Activated B cell treated with CpG ODN at 0.5 μM for 24 hours (primary cell): ENCODE data around the gene CHD2. TPM values are rescaled to one million over a fixed set of nuclear protein-coding genes. Genes with fewer than 3 reads are reported as not detected.

ENCODE experiments used
- ATAC-seq: fragments of 200-7000 bp; cut with Tn5 transposase; one replicate; pipeline ENCODE4 v1.10.0; 2021; ENCODE audit warnings: low read depth, mild to moderate bottlenecking, moderate library complexity
- CTCF ChIA-PET: fragments of 350-600 bp; sonication (Branson Sonifier 250); formaldehyde crosslinking; loops from one replicate; lab custom pipeline; 2021; ENCODE audit warnings: antibody characterized with exemption; lab: Charles Lee
- POLR2A ChIA-PET: fragments of 350-600 bp; sonication (Branson Sonifier 250); formaldehyde crosslinking; loops from one replicate; lab custom pipeline; 2021; ENCODE audit warnings: antibody characterized with exemption; lab: Charles Lee
- DNase-seq: peaks from one replicate; pipeline ENCODE4 v3.0.0; 2022
- H3K27ac Mint-ChIP-seq: one replicate; pipeline ENCODE4 v1.8.0; 2020; ENCODE audit warnings: mixed read lengths
- H3K27me3 Mint-ChIP-seq: one replicate; pipeline ENCODE4 v1.8.0; 2021; ENCODE audit warnings: mixed read lengths
- H3K36me3 Mint-ChIP-seq: one replicate; pipeline ENCODE4 v1.8.0; 2021; ENCODE audit warnings: low read depth, mixed read lengths
- H3K4me1 Mint-ChIP-seq: one replicate; pipeline ENCODE4 v1.8.0; 2021; ENCODE audit warnings: mixed read lengths
- H3K4me3 Mint-ChIP-seq: one replicate; pipeline ENCODE4 v1.8.0; 2020; ENCODE audit warnings: mild to moderate bottlenecking, mixed read lengths
- H3K9me3 Mint-ChIP-seq: one replicate; pipeline ENCODE4 v1.8.0; 2020; ENCODE audit warnings: mixed read lengths
- CTCF ChIP-seq: fragments of 200-600 bp; IDR thresholded peaks from one replicate; pipeline ENCODE4 v1.8.0; 2022; ENCODE audit warnings: antibody characterized with exemption, mild to moderate bottlenecking
- intact Hi-C: fragments of 100-400 bp; cut with micrococcal nuclease; formaldehyde crosslinking; loops from one replicate; pipeline ENCODE4 v1.15.1; 2024
- total RNA-seq: library from RNA; stranded (reverse); gene quantifications from 2 replicates; pipeline ENCODE4 v1.2.3, GENCODE V29; 2022

Gene CHD2
- total RNA-seq, 1 donor from 2014 or later: 298 TPM

- peaks cover 89% of the 10 kb centered on the region for H3K36me3 Mint-ChIP-seq
- intact Hi-C loops: loop anchor here (2.0 kb wide), 1 partner anchor 15 kb away; no protein-coding TSS in a partner anchor
- H3K4me1 Mint-ChIP-seq: peaks cover 10% of the 10 kb centered on the region
- TF ChIP-seq CTCF: no peak
- no peaks in the 10 kb centered on the region for H3K9me3 Mint-ChIP-seq
- H3K4me3 Mint-ChIP-seq: no peak overlapping the region
- H3K27me3 Mint-ChIP-seq: no peaks in the 10 kb centered on the region
- ChIA-PET CTCF (no interaction called here), POLR2A (no interaction called here)
- no peak for DNase-seq
- peak; percentile 25 for ATAC-seq
- peak overlapping the region; percentile 36 for H3K27ac Mint-ChIP-seq
Measured at GRCh38 chr15:92958105-92958504, 58.0 kb downstream of the CHD2 start.

DNA sequence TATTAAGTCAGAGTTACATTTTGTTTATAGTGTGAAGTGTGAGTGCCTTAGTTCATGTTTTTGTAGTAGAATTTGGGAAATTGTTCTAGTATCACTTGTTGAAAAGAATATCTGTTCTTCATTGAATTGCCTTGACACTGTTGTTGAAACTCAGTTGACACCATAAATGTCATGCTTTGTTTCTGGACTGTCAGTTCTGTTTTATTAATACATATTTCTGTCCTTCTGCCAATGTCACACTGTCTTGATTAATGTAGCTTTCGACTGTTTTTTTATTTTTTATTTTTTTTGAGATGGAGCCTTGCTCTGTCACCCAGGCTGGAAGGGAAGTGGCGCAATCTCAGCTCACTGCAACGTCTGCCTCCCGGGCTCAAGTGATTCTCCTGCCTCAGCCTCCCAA is 59.1 kb downstream of the CHD2 start:
- intact Hi-C loops: loop anchor here (2.0 kb wide), 1 partner anchor 14 kb away; no protein-coding TSS in a partner anchor

GRCh38 chr15:92960996-92961681 is 61.0 kb downstream of the CHD2 start:
- TF ChIP-seq CTCF: no peak
- H3K36me3 Mint-ChIP-seq: peaks cover 84% of the 10 kb centered on the region
- CTCF ChIA-PET: no interaction called here
- DNase-seq (no peak), ATAC-seq (no peak)
- no peaks in the 10 kb centered on the region for H3K9me3 Mint-ChIP-seq
- intact Hi-C loops: loop anchor here (5.0 kb wide), 2 partner anchors 36 to 39 kb away; no protein-coding TSS in a partner anchor
- POLR2A ChIA-PET: interaction anchor here (0.6 to 1.0 kb wide), 2 partner anchors 77 to 152 kb away, joined by 6 to 7 read pairs; no protein-coding TSS in a partner anchor
- no peak overlapping the region for H3K27ac Mint-ChIP-seq
- H3K27me3 Mint-ChIP-seq: no peaks in the 10 kb centered on the region
- H3K4me3 Mint-ChIP-seq: no peak overlapping the region
- H3K4me1 Mint-ChIP-seq: peaks cover 12% of the 10 kb centered on the region

More for the DNA sequence above, 59.1 kb downstream of the CHD2 start:
- DNase-seq: no peak
- H3K4me3 Mint-ChIP-seq: no peak overlapping the region
- POLR2A ChIA-PET: no interaction called here
- CTCF ChIA-PET: interaction anchor here (1.1 kb wide), 1 partner anchor 162 kb away, joined by 3 read pairs; no protein-coding TSS in a partner anchor
- no peak for TF ChIP-seq CTCF
- peak overlapping the region; percentile 46 for H3K27ac Mint-ChIP-seq
- H3K27me3 Mint-ChIP-seq: no peaks in the 10 kb centered on the region
- H3K36me3 Mint-ChIP-seq: peaks cover 90% of the 10 kb centered on the region
- peaks cover 12% of the 10 kb centered on the region for H3K4me1 Mint-ChIP-seq
- ATAC-seq: no peak
- H3K9me3 Mint-ChIP-seq: no peaks in the 10 kb centered on the region

DNA sequence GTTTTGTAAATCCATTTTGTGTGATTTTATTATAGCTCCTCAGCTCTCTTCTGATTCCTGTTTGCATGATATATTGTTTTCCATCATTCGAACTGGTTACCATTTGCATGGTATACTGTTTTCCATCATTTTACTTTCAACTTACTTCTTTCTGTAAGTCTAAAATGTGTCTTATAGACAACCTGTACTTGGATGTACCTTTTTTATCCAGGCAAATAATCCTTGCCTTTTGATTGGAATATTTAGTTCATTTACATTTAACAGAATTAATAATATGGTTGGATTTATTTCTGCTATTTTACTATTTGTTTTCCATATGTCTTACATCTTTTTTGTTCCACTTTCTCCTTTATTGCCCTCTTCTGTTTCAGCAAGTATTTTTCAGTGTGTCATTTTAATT is 62.8 kb downstream of the CHD2 start:
- H3K4me3 Mint-ChIP-seq: no peak overlapping the region
- CTCF ChIA-PET: no interaction called here
- H3K9me3 Mint-ChIP-seq: no peaks in the 10 kb centered on the region
- intact Hi-C loops: loop anchor here (5.0 kb wide), 2 partner anchors 34 to 41 kb away; no protein-coding TSS in a partner anchor
- POLR2A ChIA-PET: no interaction called here
- TF ChIP-seq CTCF: no peak
- no peak overlapping the region for H3K27ac Mint-ChIP-seq
- peaks cover 9% of the 10 kb centered on the region for H3K4me1 Mint-ChIP-seq
- DNase-seq (no peak), ATAC-seq (no peak)
- peaks cover 84% of the 10 kb centered on the region for H3K36me3 Mint-ChIP-seq
- H3K27me3 Mint-ChIP-seq: no peaks in the 10 kb centered on the region

- no peak for TF ChIP-seq CTCF
- no peaks in the 10 kb centered on the region for H3K9me3 Mint-ChIP-seq
- no peak overlapping the region for H3K27ac Mint-ChIP-seq
- peaks cover 8% of the 10 kb centered on the region for H3K4me1 Mint-ChIP-seq
- ChIA-PET CTCF (no interaction called here), POLR2A (interaction anchor here (1.2 kb wide), 1 partner anchor 155 kb away, joined by 3 read pairs; no protein-coding TSS in a partner anchor)
- no peaks in the 10 kb centered on the region for H3K27me3 Mint-ChIP-seq
- no peak overlapping the region for H3K4me3 Mint-ChIP-seq
- ATAC-seq: no peak
- DNase-seq: no peak
- peaks cover 84% of the 10 kb centered on the region for H3K36me3 Mint-ChIP-seq
- intact Hi-C loops: loop anchor here (5.0 kb wide), 2 partner anchors 34 to 41 kb away; no protein-coding TSS in a partner anchor
Measured at GRCh38 chr15:92963794-92964193, 63.7 kb downstream of the CHD2 start.
